SK-N-SH treated with all-trans-retinoic acid at 6 μM for 48 hours (cell line): Measurements from ENCODE around the gene NCOA6.
A peak's percentile ranks its signal among the peaks of the same experiment; 100 is the strongest.

ENCODE experiments used
- ATAC-seq: fragments of 200-7000 bp; cut with Tn5 transposase; 3 replicates; pipeline ENCODE4 v1.9.1; 2020; ENCODE audit warnings: mild to moderate bottlenecking, moderate library complexity
- ARNTL ChIP-seq: fragments of 450-650 bp; formaldehyde crosslinking; IDR thresholded peaks from 2 replicates; pipeline ENCODE4 v1.5.0; 2020; ENCODE audit warnings: low read depth, mild to moderate bottlenecking, moderate library complexity, borderline replicate concordance
- ESRRG ChIP-seq: fragments of 250-450 bp; sonication (Bioruptor Pico); IDR thresholded peaks from 2 replicates; pipeline ENCODE4 v1.6.1; 2021; ENCODE audit warnings: mild to moderate bottlenecking
- GLIS3 ChIP-seq: fragments of 250-450 bp; sonication (Bioruptor Pico); IDR thresholded peaks from 2 replicates; pipeline ENCODE4 v1.5.0; 2020; ENCODE audit warnings: mild to moderate bottlenecking, moderate library complexity
- ISL1 ChIP-seq: fragments of 250-450 bp; sonication (Bioruptor Pico); IDR thresholded peaks from 2 replicates; pipeline ENCODE4 v2.1.2; 2022; ENCODE audit warnings: mild to moderate bottlenecking, moderate library complexity
- OSR1 ChIP-seq: fragments of 250-450 bp; sonication (Bioruptor Pico); IDR thresholded peaks from 2 replicates; pipeline ENCODE4 v1.8.0; 2022; ENCODE audit warnings: moderate library complexity, mild to moderate bottlenecking, inconsistent platforms
- PPARA ChIP-seq: fragments of 250-450 bp; sonication (Bioruptor Pico); IDR thresholded peaks from 2 replicates; pipeline ENCODE4 v1.5.0; 2020; ENCODE audit warnings: mild to moderate bottlenecking, borderline replicate concordance
- RARB ChIP-seq: fragments of 250-450 bp; sonication (Bioruptor Pico); IDR thresholded peaks from 2 replicates; pipeline ENCODE4 v1.8.0; 2021; ENCODE audit warnings: mild to moderate bottlenecking, moderate library complexity
- SNAI2 ChIP-seq: fragments of 250-450 bp; sonication (Bioruptor Pico); IDR thresholded peaks from 2 replicates; pipeline ENCODE4 v1.5.0; 2020; ENCODE audit warnings: mild to moderate bottlenecking, moderate library complexity
- TCF4 ChIP-seq: fragments of 250-450 bp; sonication (Bioruptor Pico); IDR thresholded peaks from 2 replicates; pipeline ENCODE4 v1.8.0; 2021; ENCODE audit warnings: mild to moderate bottlenecking, moderate library complexity, borderline replicate concordance
- ZC3H10 ChIP-seq: fragments of 250-450 bp; sonication (Bioruptor Pico); IDR thresholded peaks from 2 replicates; pipeline ENCODE4 v1.5.1; 2021; ENCODE audit warnings: mild to moderate bottlenecking, moderate library complexity
- ZFP3 ChIP-seq: fragments of 250-450 bp; sonication (Bioruptor Pico); IDR thresholded peaks from 2 replicates; pipeline ENCODE4 v1.5.0; 2020; ENCODE audit warnings: mild to moderate bottlenecking, moderate library complexity
- ZFP30 ChIP-seq: fragments of 450-650 bp; formaldehyde crosslinking; IDR thresholded peaks from 2 replicates; pipeline ENCODE4 v1.5.0; 2022; ENCODE audit warnings: mild to moderate bottlenecking, moderate library complexity
- ZNF565 ChIP-seq: fragments of 450-650 bp; formaldehyde crosslinking; conservative IDR thresholded peaks from 2 replicates; pipeline ENCODE4 v1.5.0; 2020; ENCODE audit warnings: low read depth, mild to moderate bottlenecking, moderate library complexity
- ZNF70 ChIP-seq: fragments of 450-650 bp; formaldehyde crosslinking; IDR thresholded peaks from 2 replicates; pipeline ENCODE4 v1.5.0; 2020; ENCODE audit warnings: mild to moderate bottlenecking, moderate library complexity
- ZNF8 ChIP-seq: fragments of 450-650 bp; formaldehyde crosslinking; IDR thresholded peaks from 2 replicates; pipeline ENCODE4 v1.5.0; 2020; ENCODE audit warnings: mild to moderate bottlenecking, moderate library complexity
- TF ChIP-seq, protein P1 (sequence below): fragments of 250-450 bp; sonication (Bioruptor Pico); IDR thresholded peaks from 2 replicates; pipeline ENCODE4 v1.5.0; 2020; ENCODE audit warnings: mild to moderate bottlenecking, moderate library complexity
- TF ChIP-seq, protein P2 (sequence below): fragments of 250-450 bp; sonication (Bioruptor Pico); IDR thresholded peaks from 2 replicates; pipeline ENCODE4 v1.5.1; 2020; ENCODE audit warnings: low read depth, mild to moderate bottlenecking, moderate library complexity
- TF ChIP-seq, protein P3 (sequence below): fragments of 250-450 bp; sonication (Bioruptor Pico); IDR thresholded peaks from 2 replicates; pipeline ENCODE4 v1.8.0; 2020; ENCODE audit warnings: mild to moderate bottlenecking, moderate library complexity, borderline replicate concordance
- TF ChIP-seq, protein P4 (sequence below): fragments of 250-450 bp; sonication (Bioruptor Pico); IDR thresholded peaks from 2 replicates; pipeline ENCODE4 v1.5.1; 2021; ENCODE audit warnings: mild to moderate bottlenecking, moderate library complexity

NCOA6 gene

DNA sequence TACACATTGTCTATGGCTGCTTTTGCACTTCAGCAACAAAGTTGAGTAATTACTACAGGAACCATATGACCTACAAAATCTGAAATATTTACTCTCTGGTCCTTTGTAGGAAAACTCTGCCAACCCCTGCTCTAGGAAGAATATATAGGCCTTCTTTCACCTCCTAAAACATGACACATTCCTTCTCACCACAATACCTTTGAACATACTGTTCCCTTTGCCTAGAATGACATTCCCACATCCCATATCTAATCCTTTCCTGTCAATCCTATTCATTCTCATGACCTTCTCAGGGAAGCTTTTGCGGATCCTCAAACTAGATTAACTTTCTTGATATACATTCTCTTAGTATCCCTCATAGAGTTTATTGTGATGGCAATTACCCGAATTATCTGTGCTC lies 18.0 kb upstream of the NCOA6 start (continued):
- TF ChIP-seq ZFP3 (CRISPR knock-in tag) (no peak), OSR1 (CRISPR knock-in tag) (no peak)

DNA sequence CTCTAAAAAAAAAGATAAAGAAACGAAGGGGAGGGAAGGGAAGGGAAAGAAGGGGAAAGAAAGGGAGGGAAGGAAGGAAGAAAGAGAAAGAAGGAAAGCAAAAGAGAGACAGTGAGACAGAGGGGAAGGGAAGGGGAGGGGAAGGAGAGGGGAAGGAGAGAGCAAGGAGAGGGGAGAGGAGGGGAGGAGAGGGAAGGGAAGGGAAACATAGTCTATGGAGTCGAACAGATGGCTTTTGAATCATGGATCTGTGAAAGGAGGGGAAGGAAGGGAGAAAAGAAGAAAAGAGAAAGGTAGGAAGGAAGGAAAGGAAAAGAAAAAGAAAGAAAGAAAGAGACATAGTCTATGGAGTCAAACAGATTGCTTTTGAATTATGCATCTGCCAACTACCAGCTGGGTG lies 16.7 kb upstream of the NCOA6 start:
- TF ChIP-seq ZC3H10 = no peak
- TF ChIP-seq ARNTL (CRISPR knock-in tag) = no peak
- TF ChIP-seq ISL1 = no peak
- TF ChIP-seq ZFP30 = no peak
- TF ChIP-seq, protein P1, sequence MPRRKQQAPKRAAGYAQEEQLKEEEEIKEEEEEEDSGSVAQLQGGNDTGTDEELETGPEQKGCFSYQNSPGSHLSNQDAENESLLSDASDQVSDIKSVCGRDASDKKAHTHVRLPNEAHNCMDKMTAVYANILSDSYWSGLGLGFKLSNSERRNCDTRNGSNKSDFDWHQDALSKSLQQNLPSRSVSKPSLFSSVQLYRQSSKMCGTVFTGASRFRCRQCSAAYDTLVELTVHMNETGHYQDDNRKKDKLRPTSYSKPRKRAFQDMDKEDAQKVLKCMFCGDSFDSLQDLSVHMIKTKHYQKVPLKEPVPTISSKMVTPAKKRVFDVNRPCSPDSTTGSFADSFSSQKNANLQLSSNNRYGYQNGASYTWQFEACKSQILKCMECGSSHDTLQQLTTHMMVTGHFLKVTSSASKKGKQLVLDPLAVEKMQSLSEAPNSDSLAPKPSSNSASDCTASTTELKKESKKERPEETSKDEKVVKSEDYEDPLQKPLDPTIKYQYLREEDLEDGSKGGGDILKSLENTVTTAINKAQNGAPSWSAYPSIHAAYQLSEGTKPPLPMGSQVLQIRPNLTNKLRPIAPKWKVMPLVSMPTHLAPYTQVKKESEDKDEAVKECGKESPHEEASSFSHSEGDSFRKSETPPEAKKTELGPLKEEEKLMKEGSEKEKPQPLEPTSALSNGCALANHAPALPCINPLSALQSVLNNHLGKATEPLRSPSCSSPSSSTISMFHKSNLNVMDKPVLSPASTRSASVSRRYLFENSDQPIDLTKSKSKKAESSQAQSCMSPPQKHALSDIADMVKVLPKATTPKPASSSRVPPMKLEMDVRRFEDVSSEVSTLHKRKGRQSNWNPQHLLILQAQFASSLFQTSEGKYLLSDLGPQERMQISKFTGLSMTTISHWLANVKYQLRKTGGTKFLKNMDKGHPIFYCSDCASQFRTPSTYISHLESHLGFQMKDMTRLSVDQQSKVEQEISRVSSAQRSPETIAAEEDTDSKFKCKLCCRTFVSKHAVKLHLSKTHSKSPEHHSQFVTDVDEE (CRISPR knock-in tag) = no peak

DNA sequence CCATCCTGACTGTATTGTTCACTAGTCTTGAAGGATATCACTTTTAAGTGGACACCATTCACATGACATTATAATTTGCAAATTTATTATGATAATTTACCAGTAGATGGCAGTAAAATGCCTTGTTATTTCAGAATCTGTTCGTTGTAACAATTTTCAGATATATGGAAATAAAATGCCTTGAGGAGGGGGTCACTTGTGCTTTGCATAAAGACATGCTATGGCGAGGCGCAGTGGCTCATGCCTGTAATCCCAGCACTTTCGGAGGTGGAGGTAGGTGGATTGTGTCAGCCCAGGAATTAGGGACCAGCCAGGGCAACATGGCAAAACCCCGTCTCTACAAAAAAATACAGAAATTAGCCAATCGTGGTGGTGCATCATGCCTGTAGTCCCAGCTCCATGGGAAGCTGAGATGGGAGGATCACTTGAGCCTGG lies 9.0 kb upstream of the NCOA6 start:
- ATAC-seq = peak; percentile 85
- no peak for TF ChIP-seq RARB
- TF ChIP-seq TCF4 = no peak
- TF ChIP-seq, all 23 proteins: peak for 0

More for the DNA sequence above, 16.7 kb upstream of the NCOA6 start:
- ATAC-seq = no peak

DNA sequence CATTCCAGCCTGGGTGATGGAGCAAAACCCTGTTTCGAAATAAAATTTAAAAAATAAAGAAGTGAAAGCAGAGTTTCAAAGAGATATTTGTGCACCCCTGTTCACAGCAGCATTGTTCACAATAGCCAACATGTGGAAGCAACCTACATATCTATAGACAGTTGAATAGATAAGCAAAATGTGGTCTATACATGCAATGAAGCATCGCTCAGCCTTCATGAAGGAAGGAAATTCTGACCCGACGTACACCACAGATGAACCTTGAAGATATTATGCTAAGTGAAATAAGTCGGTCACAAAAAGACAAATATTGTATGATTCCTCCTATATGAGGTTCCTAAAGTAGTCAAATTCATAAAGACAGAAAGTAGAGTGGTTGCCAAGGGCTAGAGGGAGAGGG lies 6.5 kb upstream of the NCOA6 start:
- ATAC-seq = no peak
- TF ChIP-seq ISL1 = no peak
- TF ChIP-seq, protein P2, sequence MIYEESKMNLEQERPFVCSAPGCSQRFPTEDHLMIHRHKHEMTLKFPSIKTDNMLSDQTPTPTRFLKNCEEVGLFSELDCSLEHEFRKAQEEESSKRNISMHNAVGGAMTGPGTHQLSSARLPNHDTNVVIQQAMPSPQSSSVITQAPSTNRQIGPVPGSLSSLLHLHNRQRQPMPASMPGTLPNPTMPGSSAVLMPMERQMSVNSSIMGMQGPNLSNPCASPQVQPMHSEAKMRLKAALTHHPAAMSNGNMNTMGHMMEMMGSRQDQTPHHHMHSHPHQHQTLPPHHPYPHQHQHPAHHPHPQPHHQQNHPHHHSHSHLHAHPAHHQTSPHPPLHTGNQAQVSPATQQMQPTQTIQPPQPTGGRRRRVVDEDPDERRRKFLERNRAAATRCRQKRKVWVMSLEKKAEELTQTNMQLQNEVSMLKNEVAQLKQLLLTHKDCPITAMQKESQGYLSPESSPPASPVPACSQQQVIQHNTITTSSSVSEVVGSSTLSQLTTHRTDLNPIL = no peak
- no peak for TF ChIP-seq ZNF8 (CRISPR knock-in tag)
- TF ChIP-seq SNAI2 (CRISPR knock-in tag) = no peak
- TF ChIP-seq, all 23 proteins: peak for 0

DNA sequence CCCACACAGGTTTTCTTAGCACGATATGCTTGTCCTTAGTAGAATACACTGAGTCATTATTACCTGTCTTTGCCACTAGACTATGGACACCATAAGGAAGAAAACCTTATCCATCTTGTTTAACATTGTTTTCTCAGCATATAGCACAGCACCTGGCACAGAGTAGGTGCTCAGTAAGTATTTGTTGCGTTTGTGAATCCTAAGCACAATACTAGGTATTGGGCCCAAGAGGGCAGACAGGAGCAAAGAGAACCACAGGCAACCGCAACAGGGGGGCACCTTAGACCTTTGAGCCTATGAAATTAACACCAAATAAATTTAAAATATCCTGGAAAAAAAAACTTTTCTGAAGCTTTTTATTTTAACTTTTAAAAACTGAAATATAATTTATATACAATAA lies 3.7 kb upstream of the NCOA6 start:
- TF ChIP-seq ARNTL (CRISPR knock-in tag) = no peak
- no peak for TF ChIP-seq ESRRG (CRISPR knock-in tag)
- TF ChIP-seq OSR1 (CRISPR knock-in tag) = no peak
- TF ChIP-seq ZFP3 (CRISPR knock-in tag) = no peak
- no peak for TF ChIP-seq SNAI2 (CRISPR knock-in tag)
- TF ChIP-seq ZNF565 = no peak
- TF ChIP-seq, protein P3, sequence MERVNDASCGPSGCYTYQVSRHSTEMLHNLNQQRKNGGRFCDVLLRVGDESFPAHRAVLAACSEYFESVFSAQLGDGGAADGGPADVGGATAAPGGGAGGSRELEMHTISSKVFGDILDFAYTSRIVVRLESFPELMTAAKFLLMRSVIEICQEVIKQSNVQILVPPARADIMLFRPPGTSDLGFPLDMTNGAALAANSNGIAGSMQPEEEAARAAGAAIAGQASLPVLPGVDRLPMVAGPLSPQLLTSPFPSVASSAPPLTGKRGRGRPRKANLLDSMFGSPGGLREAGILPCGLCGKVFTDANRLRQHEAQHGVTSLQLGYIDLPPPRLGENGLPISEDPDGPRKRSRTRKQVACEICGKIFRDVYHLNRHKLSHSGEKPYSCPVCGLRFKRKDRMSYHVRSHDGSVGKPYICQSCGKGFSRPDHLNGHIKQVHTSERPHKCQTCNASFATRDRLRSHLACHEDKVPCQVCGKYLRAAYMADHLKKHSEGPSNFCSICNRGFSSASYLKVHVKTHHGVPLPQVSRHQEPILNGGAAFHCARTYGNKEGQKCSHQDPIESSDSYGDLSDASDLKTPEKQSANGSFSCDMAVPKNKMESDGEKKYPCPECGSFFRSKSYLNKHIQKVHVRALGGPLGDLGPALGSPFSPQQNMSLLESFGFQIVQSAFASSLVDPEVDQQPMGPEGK (CRISPR knock-in tag) = no peak
- no peak for TF ChIP-seq ZNF70 (CRISPR knock-in tag)
- TF ChIP-seq, protein P4, sequence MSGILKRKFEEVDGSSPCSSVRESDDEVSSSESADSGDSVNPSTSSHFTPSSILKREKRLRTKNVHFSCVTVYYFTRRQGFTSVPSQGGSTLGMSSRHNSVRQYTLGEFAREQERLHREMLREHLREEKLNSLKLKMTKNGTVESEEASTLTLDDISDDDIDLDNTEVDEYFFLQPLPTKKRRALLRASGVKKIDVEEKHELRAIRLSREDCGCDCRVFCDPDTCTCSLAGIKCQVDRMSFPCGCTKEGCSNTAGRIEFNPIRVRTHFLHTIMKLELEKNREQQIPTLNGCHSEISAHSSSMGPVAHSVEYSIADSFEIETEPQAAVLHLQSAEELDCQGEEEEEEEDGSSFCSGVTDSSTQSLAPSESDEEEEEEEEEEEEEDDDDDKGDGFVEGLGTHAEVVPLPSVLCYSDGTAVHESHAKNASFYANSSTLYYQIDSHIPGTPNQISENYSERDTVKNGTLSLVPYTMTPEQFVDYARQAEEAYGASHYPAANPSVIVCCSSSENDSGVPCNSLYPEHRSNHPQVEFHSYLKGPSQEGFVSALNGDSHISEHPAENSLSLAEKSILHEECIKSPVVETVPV (CRISPR knock-in tag) = no peak
- no peak for TF ChIP-seq PPARA (CRISPR knock-in tag)
- no peak for TF ChIP-seq RARB
- TF ChIP-seq GLIS3 = no peak
- TF ChIP-seq, all 23 proteins: peak for 0
- ATAC-seq = no peak
